H1 (cell line): Measurements from ENCODE around the gene POLD4. TPM values are rescaled to one million over a fixed set of nuclear protein-coding genes. Genes with fewer than 3 reads are reported as not detected.

Experiments used
- CTCF ChIA-PET: fragments of 300-600 bp; sonication (Branson Sonifier 250); formaldehyde crosslinking; loops from one replicate; lab custom pipeline; 2021; ENCODE audit not compliant: partially characterized antibody; lab: Charles Lee
- POLR2A ChIA-PET: fragments of 300-600 bp; sonication (Branson Sonifier 250); formaldehyde crosslinking; loops from one replicate; lab custom pipeline; 2021; ENCODE audit warnings: inconsistent platforms; ENCODE audit not compliant: partially characterized antibody; lab: Charles Lee
- DNase-seq, 2 experiments: peaks; one replicate each; pipeline versions ENCODE4 v3.0.0 to v3.0.0-alpha.2; 2010 to 2022; ENCODE audit warnings: low spot score in 2 of 2, low read depth in 1 of 2, mixed read lengths in 1 of 2
- FAIRE-seq: peaks from 2 replicates; lab custom pipeline; 2011; peaks lifted over from hg19 to GRCh38; lab: Jason Lieb, UNC
- H2AFZ ChIP-seq: 2 replicates; pipeline ENCODE4 v1.8.1; 2012; ENCODE audit warnings: low read length, inconsistent platforms
- H2AK5ac ChIP-seq: 2 replicates; pipeline ENCODE4 v1.6.1; 2013; ENCODE audit warnings: low read depth, low read length
- H2BK120ac ChIP-seq: replicated peaks from 2 replicates; pipeline ENCODE3; 2013; ENCODE audit warnings: low read depth, low read length, inconsistent platforms
- H2BK12ac ChIP-seq: 2 replicates; pipeline ENCODE4 v1.6.1; 2013; ENCODE audit warnings: low read depth, low read length
- H2BK15ac ChIP-seq: 2 replicates; pipeline ENCODE4 v1.6.1; 2013; ENCODE audit warnings: low read length
- H2BK20ac ChIP-seq: 2 replicates; pipeline ENCODE4 v1.6.1; 2013; ENCODE audit warnings: low read length
- H2BK5ac ChIP-seq: 2 replicates; pipeline ENCODE4 v1.6.1; 2013; ENCODE audit warnings: low read depth, low read length
- H3K14ac ChIP-seq: 2 replicates; pipeline ENCODE4 v1.6.1; 2013; ENCODE audit warnings: inconsistent platforms; ENCODE audit not compliant: insufficient read length
- H3K18ac ChIP-seq: 2 replicates; pipeline ENCODE4 v1.6.1; 2013; ENCODE audit warnings: low read length; ENCODE audit errors: extremely low read depth
- H3K23ac ChIP-seq: 2 replicates; pipeline ENCODE4 v1.6.1; 2013; ENCODE audit warnings: inconsistent platforms; ENCODE audit not compliant: insufficient read length
- H3K23me2 ChIP-seq: 2 replicates; pipeline ENCODE4 v1.6.1; 2013; ENCODE audit warnings: low read depth, low read length
- H3K27ac ChIP-seq: 2 replicates; pipeline ENCODE4 v1.6.1; 2011; ENCODE audit warnings: low read depth, low read length, inconsistent platforms
- H3K27me3 ChIP-seq, 4 experiments: replicated peaks in 1 of 4; 1 replicate in 1 of 4; 2 replicates in 3 of 4; pipeline versions ENCODE4 v1.6.1 to v1.8.1; 2011 to 2013; ENCODE audit warnings: low read length in 3 of 4, mild to moderate bottlenecking in 3 of 4, inconsistent platforms in 2 of 4, mixed read lengths in 2 of 4, moderate library complexity in 1 of 4; ENCODE audit not compliant: control insufficient read depth in 3 of 4, insufficient read depth in 3 of 4; ENCODE audit errors: extremely low read depth in 1 of 4
- H3K36me3 ChIP-seq, 4 experiments: 2 replicates each; pipeline versions ENCODE4 v1.6.1 to v1.8.1; 2011 to 2013; ENCODE audit warnings: mild to moderate bottlenecking in 4 of 4, low read length in 3 of 4, moderate library complexity in 2 of 4, control low read depth in 1 of 4, inconsistent platforms in 1 of 4; ENCODE audit not compliant: insufficient read depth in 4 of 4, control insufficient read depth in 2 of 4
- H3K4ac ChIP-seq: replicated peaks from 2 replicates; pipeline ENCODE3; 2013; ENCODE audit warnings: low read length, low read depth, mixed read lengths, inconsistent platforms; ENCODE audit not compliant: insufficient read length
- H3K4me1 ChIP-seq, 4 experiments: replicated peaks in 1 of 4; 1 replicate in 1 of 4; 2 replicates in 3 of 4; pipeline versions ENCODE4 v1.6.1 to v1.8.1; 2011 to 2013; ENCODE audit warnings: low read length in 3 of 4, inconsistent platforms in 2 of 4, mixed read lengths in 1 of 4; ENCODE audit not compliant: insufficient read depth in 4 of 4, control insufficient read depth in 3 of 4
- H3K4me2 ChIP-seq, 2 experiments: 2 replicates each; pipeline versions ENCODE4 v1.6.1 to v1.8.1; 2011 to 2013; ENCODE audit warnings: low read depth in 2 of 2, low read length in 2 of 2, control low read depth in 1 of 2, inconsistent platforms in 1 of 2, mild to moderate bottlenecking in 1 of 2; ENCODE audit not compliant: insufficient read depth in 1 of 2
- H3K4me3 ChIP-seq, 4 experiments: fragments of 200-600, 300-600 bp in 1 of 4; sonication (generic), shearing (Covaris generic), sonication (Bioruptor Twin) in 1 of 4; 2 replicates each; pipeline versions ENCODE4 v1.5.1 to v1.8.1; 2011 to 2016; ENCODE audit warnings: low read length in 4 of 4, low read depth in 3 of 4, control low read depth in 2 of 4, inconsistent platforms in 2 of 4, mild to moderate bottlenecking in 2 of 4, mixed read lengths in 1 of 4, moderate library complexity in 1 of 4; ENCODE audit not compliant: insufficient read depth in 2 of 4; ENCODE audit errors: extremely low read depth in 1 of 4
- H3K56ac ChIP-seq: replicated peaks from 2 replicates; pipeline ENCODE3; 2013; ENCODE audit warnings: low read depth, mild to moderate bottlenecking, mixed read lengths, low read length, inconsistent platforms; ENCODE audit not compliant: insufficient read length
- H3K79me1 ChIP-seq: 2 replicates; pipeline ENCODE4 v1.6.1; 2013; ENCODE audit warnings: low read depth, low read length, control low read depth
- H3K79me2 ChIP-seq, 2 experiments: 2 replicates each; pipeline versions ENCODE4 v1.6.1 to v1.8.1; 2012 to 2013; ENCODE audit warnings: low read length in 2 of 2, mild to moderate bottlenecking in 2 of 2, inconsistent platforms in 1 of 2; ENCODE audit not compliant: insufficient read depth in 2 of 2, control insufficient read depth in 1 of 2
- H3K9ac ChIP-seq, 4 experiments: replicated peaks in 1 of 4; 1 replicate in 1 of 4; 2 replicates in 3 of 4; pipeline versions ENCODE4 v1.6.1 to v1.8.1; 2011 to 2013; ENCODE audit warnings: low read depth in 3 of 4, low read length in 3 of 4, control low read depth in 2 of 4, mild to moderate bottlenecking in 2 of 4, moderate library complexity in 2 of 4, inconsistent platforms in 1 of 4; ENCODE audit errors: extremely low read depth in 1 of 4
- H3K9me3 ChIP-seq, 2 experiments: 2 replicates each; pipeline versions ENCODE4 v1.6.1 to v1.8.1; 2012 to 2013; ENCODE audit warnings: mild to moderate bottlenecking in 2 of 2, moderate library complexity in 2 of 2, control low read depth in 1 of 2, inconsistent platforms in 1 of 2, low read depth in 1 of 2, low read length in 1 of 2, mixed read lengths in 1 of 2; ENCODE audit not compliant: insufficient read depth in 2 of 2
- H4K20me1 ChIP-seq, 2 experiments: replicated peaks in 1 of 2; 2 replicates each; pipeline versions ENCODE3 to v1.8.1; 2011 to 2013; ENCODE audit warnings: inconsistent platforms in 2 of 2, low read length in 2 of 2, mild to moderate bottlenecking in 1 of 2; ENCODE audit not compliant: insufficient read depth in 2 of 2, control insufficient read depth in 1 of 2
- H4K5ac ChIP-seq: 2 replicates; pipeline ENCODE4 v1.6.1; 2013; ENCODE audit warnings: low read length, low read depth, mixed read lengths, inconsistent platforms; ENCODE audit not compliant: insufficient read length
- H4K8ac ChIP-seq: 2 replicates; pipeline ENCODE4 v1.8.0; 2013; ENCODE audit warnings: mild to moderate bottlenecking, moderate library complexity, low read length, inconsistent platforms; ENCODE audit not compliant: insufficient read depth; ENCODE audit errors: extremely low read depth
- H4K91ac ChIP-seq: replicated peaks from 2 replicates; pipeline ENCODE3; 2013; ENCODE audit warnings: low read length, mixed read lengths, inconsistent platforms; ENCODE audit not compliant: insufficient read length
- CBX8 ChIP-seq: fragments of 300-800, 300-1000 bp; sonication (generic); IDR thresholded peaks from 2 replicates; pipeline ENCODE4 v1.7.1; 2016; ENCODE audit warnings: low read depth, low read length, borderline replicate concordance
- EGR1 ChIP-seq: IDR thresholded peaks from 2 replicates; pipeline ENCODE4 v1.6.1; 2011; ENCODE audit warnings: low read depth, low read length, borderline replicate concordance
- FOSL1 ChIP-seq: IDR thresholded peaks from 2 replicates; pipeline ENCODE4 v1.6.1; 2011; ENCODE audit warnings: mild to moderate bottlenecking, low read depth, low read length, moderate library complexity; ENCODE audit not compliant: insufficient read depth
- RFX5 ChIP-seq: IDR thresholded peaks from 2 replicates; pipeline ENCODE4 v1.6.1; 2011; ENCODE audit warnings: low read depth, low read length, improper control_type of control experiment, borderline replicate concordance
- SAP30 ChIP-seq: fragments of 300-600 bp; sonication (generic); IDR thresholded peaks from 2 replicates; pipeline ENCODE4 v1.7.1; 2012; ENCODE audit warnings: low read length, moderate library complexity, mild to moderate bottlenecking, inconsistent platforms; ENCODE audit not compliant: insufficient read depth, insufficient replicate concordance
- SIRT6 ChIP-seq: IDR thresholded peaks from one replicate; pipeline ENCODE4 v1.7.1; 2012; ENCODE audit warnings: low read length, inconsistent platforms
- SP2 ChIP-seq: IDR thresholded peaks from 2 replicates; pipeline ENCODE4 v1.6.1; 2012; ENCODE audit warnings: mild to moderate bottlenecking, low read length, inconsistent platforms
- SUZ12 ChIP-seq: fragments of 200-600 bp; sonication (generic); IDR thresholded peaks from 2 replicates; pipeline ENCODE4 v1.6.1; 2012; ENCODE audit warnings: mild to moderate bottlenecking, inconsistent platforms, low read length, moderate library complexity, mixed read lengths
- YY1 ChIP-seq: IDR thresholded peaks from 2 replicates; pipeline ENCODE4 v1.6.1; 2011; ENCODE audit warnings: low read depth, mild to moderate bottlenecking, low read length
- WGBS, 2 experiments: shearing (Covaris generic) in 1 of 2; methylation state at CpG; one replicate each; pipeline versions ENCODE4 v1.1.6 to v1.1.7; 2013 to 2015; ENCODE audit warnings: low lambda C conversion rate in 2 of 2, mixed read lengths in 2 of 2, inconsistent platforms in 1 of 2, low coverage in 1 of 2, missing lambda C conversion rate in 1 of 2; ENCODE audit not compliant: insufficient replicate concordance in 2 of 2, insufficient coverage in 1 of 2, insufficient read length in 1 of 2; ENCODE audit errors: extremely low coverage in 1 of 2, missing lambda C conversion rate in 1 of 2; 5-methylcytosine and 5-hydroxymethylcytosine counted together
- polyA plus RNA-seq, 7 experiments: library from polyadenylated mRNA; depleted of rRNA in 3 of 7; stranded (reverse) in 5 of 7; unstranded in 2 of 7; fragments of >200 nt in 5 of 7; fragments of 200-250 nt in 2 of 7; gene quantifications; 1 replicate in 5 of 7; 2 replicates in 1 of 7; 4 replicates in 1 of 7; pipeline versions ENCODE4 v1.2.1 to v1.2.3, GENCODE V29; 2011 to 2013; ENCODE audit warnings: missing spikeins in 2 of 7, mixed read lengths in 2 of 7
- total RNA-seq: library from RNA; stranded (reverse); fragmentation: NEBNext Ultra II Directional; extraction: Animal tissue kit (Norgen Biotek cat#: 25700); gene quantifications from 2 replicates; pipeline ENCODE4 v1.2.1, GENCODE V29; 2021
- TF ChIP-seq, protein P1 (sequence below): IDR thresholded peaks from 2 replicates; pipeline ENCODE4 v1.6.1; 2012; ENCODE audit warnings: inconsistent platforms

POLD4 gene
- total and polyA plus RNA-seq, 2 of the 8 experiments (the other 6 are each of a cell fraction or from before 2014, with no cell fraction given), result 21.2 to 46.7 TPM

GRCh38 chr11:67315325-67315909 is 37.9 kb downstream of the POLD4 start:
- Histone ChIP-seq H3K9me3 (no peaks in the 10 kb centered on the region), H3K9ac (no peak overlapping the region)
- TF ChIP-seq RFX5, result no peak
- no peak for TF ChIP-seq YY1
- TF ChIP-seq SIRT6, result no peak
- no peak for TF ChIP-seq SP2
- TF ChIP-seq FOSL1, result no peak
- TF ChIP-seq CBX8, result no peak
- TF ChIP-seq, protein P1, sequence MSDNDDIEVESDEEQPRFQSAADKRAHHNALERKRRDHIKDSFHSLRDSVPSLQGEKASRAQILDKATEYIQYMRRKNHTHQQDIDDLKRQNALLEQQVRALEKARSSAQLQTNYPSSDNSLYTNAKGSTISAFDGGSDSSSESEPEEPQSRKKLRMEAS, result no peak
- TF ChIP-seq SAP30, result no peak
- no peak for TF ChIP-seq SUZ12
- no peak for TF ChIP-seq EGR1
- TF ChIP-seq, all 59 proteins: peak for 0
- no peak overlapping the region for H3K4me3 ChIP-seq
- H2BK15ac ChIP-seq, result no peak overlapping the region
- no peak overlapping the region for H3K27ac ChIP-seq
- H4K8ac ChIP-seq, result no peak overlapping the region
- H3K79me2 ChIP-seq, result no peaks in the 10 kb centered on the region
- H3K4me2 ChIP-seq, result no peak overlapping the region
- H3K23ac ChIP-seq, result no peak overlapping the region
- 0 out of 8 replicates have a peak, but pooled peaks cover 0 to 4% (median 0%) of the 10 kb centered on the region in 4 experiments for H3K36me3 ChIP-seq
- no peak overlapping the region for H2AK5ac ChIP-seq
- no peak overlapping the region for H2AFZ ChIP-seq
- H2BK5ac ChIP-seq, result no peak overlapping the region
- no peak overlapping the region for H2BK12ac ChIP-seq
- WGBS, 2 experiments, result 90% methylated on average over 9 of the region's 9 CpGs; no CpG with 5 or more reads in 1 of the 2 experiments
- no peak overlapping the region for H2BK20ac ChIP-seq
- peaks cover 5 to 16% (median 11%) of the 10 kb centered on the region in 4 experiments; a peak in 6 of 7 replicates for H3K27me3 ChIP-seq
- H3K4ac ChIP-seq, result no peak overlapping the region
- no peak overlapping the region for H3K18ac ChIP-seq
- H3K4me1 ChIP-seq, result peaks cover 0 to 3% (median 0%) of the 10 kb centered on the region in 4 experiments; a peak in 3 of 7 replicates
- FAIRE-seq (no peak), DNase-seq (no peak)
- H3K56ac ChIP-seq, result no peak overlapping the region
- H3K23me2 ChIP-seq, result peaks cover 3% of the 10 kb centered on the region; the same call in 1 of the 2 replicates
- no peaks in the 10 kb centered on the region for H3K79me1 ChIP-seq
- no peak overlapping the region for H4K91ac ChIP-seq
- H3K14ac ChIP-seq, result no peak overlapping the region
- H4K20me1 ChIP-seq, result peaks cover 0 to 4% of the 10 kb centered on the region in 2 experiments
- ChIA-PET POLR2A (interaction anchor here (0.9 kb wide), 2 partner anchors 10 to 76 kb away, joined by 3 to 4 read pairs; partner anchors contain the start of gene RAD9A), CTCF (interaction anchor here (0.8 to 11.4 kb wide), 12 partner anchors 8 to 234 kb away, joined by 3 to 186 read pairs (median 4); partner anchors contain the start of genes GRK2, POLD4 and SSH3)
- H2BK120ac ChIP-seq, result no peak overlapping the region
- H4K5ac ChIP-seq, result no peak overlapping the region
